Hepatocyte (in vitro differentiated cells): ENCODE data around the gene BET1L.

Experiments used
- CTCF ChIP-seq: fragments of 200-600 bp; sonication (generic); IDR thresholded peaks from 2 replicates; pipeline ENCODE4 v1.5.1; 2016; ENCODE audit warnings: antibody characterized with exemption, mild to moderate bottlenecking; ENCODE audit not compliant: poor library complexity
- EZH2 ChIP-seq: fragments of 200-600 bp; sonication (generic); IDR thresholded peaks from 2 replicates; pipeline ENCODE4 v1.6.1; 2016; ENCODE audit warnings: antibody characterized with exemption, mild to moderate bottlenecking, borderline replicate concordance
- EZH2phosphoT487 ChIP-seq: fragments of 200-600 bp; sonication (generic); IDR thresholded peaks from one replicate; pipeline ENCODE4 v1.6.1; 2018; ENCODE audit warnings: antibody characterized with exemption, mild to moderate bottlenecking, low read depth, moderate library complexity; ENCODE audit not compliant: unreplicated experiment, severe bottlenecking

GRCh38 chr11:199004-199581, 8.1 kb downstream of the BET1L start:
- no peak for TF ChIP-seq CTCF
- TF ChIP-seq EZH2, result no peak
- TF ChIP-seq EZH2phosphoT487, result no peak
